Kidney (tissue), 14 donors: ENCODE data around the gene PRKCE. TPM values are rescaled to one million over a fixed set of nuclear protein-coding genes. Genes with fewer than 3 reads are reported as not detected.
A peak's percentile ranks its signal among the peaks of the same experiment; 100 is the strongest.

Experiments used
- DNase-seq, 5 donors: peaks; one replicate each; pipeline ENCODE4 v3.0.0-alpha.2; 2013 to 2020
- FAIRE-seq: peaks from 2 replicates; lab custom pipeline; 2012; peaks lifted over from hg19 to GRCh38; lab: Jason Lieb, UNC
- H3K27ac ChIP-seq, 2 donors: one replicate each; pipeline ENCODE4 v1.7.0; 2013; ENCODE audit warnings: low read depth in 2 of 2, low read length in 2 of 2, inconsistent platforms in 1 of 2
- H3K27me3 ChIP-seq: one replicate; pipeline ENCODE4 v1.7.1; 2013; ENCODE audit warnings: low read length, inconsistent platforms; ENCODE audit not compliant: control insufficient read depth, insufficient read depth
- H3K36me3 ChIP-seq, 3 donors: one replicate each; pipeline versions ENCODE4 v1.7.0 to v1.7.1; 2013; ENCODE audit warnings: low read length in 3 of 3, control low read depth in 1 of 3, inconsistent platforms in 1 of 3; ENCODE audit not compliant: insufficient read depth in 3 of 3, control insufficient read depth in 2 of 3
- H3K4me1 ChIP-seq, 3 donors: one replicate each; pipeline versions ENCODE4 v1.7.0 to v1.7.1; 2013; ENCODE audit warnings: low read length in 3 of 3, inconsistent platforms in 1 of 3, low read depth in 1 of 3; ENCODE audit not compliant: control insufficient read depth in 2 of 3, insufficient read depth in 2 of 3
- H3K4me3 ChIP-seq, 3 donors: one replicate each; pipeline versions ENCODE4 v1.7.0 to v1.8.1; 2013; ENCODE audit warnings: low read length in 3 of 3, control low read depth in 1 of 3, inconsistent platforms in 1 of 3
- H3K9ac ChIP-seq, 3 donors: one replicate each; pipeline versions ENCODE4 v1.7.0 to v1.7.1; 2013; ENCODE audit warnings: low read length in 3 of 3, control low read depth in 1 of 3, inconsistent platforms in 1 of 3
- H3K9me3 ChIP-seq, 3 donors: one replicate each; pipeline versions ENCODE4 v1.7.0 to v1.7.1; 2013; ENCODE audit warnings: low read length in 3 of 3, control low read depth in 1 of 3, inconsistent platforms in 1 of 3; ENCODE audit not compliant: control insufficient read depth in 2 of 3, insufficient read depth in 1 of 3
- intact Hi-C: fragments of 100-400 bp; cut with DNase I; formaldehyde crosslinking; loops from one replicate; pipeline ENCODE4 v1.11.1; 2022
- polyA plus RNA-seq: library from polyadenylated mRNA; stranded (reverse); fragments of 350-450 nt; fragmentation: Illumina TruSeq; extraction: RNeasy Lipid Tissue Mini Kit (QIAGEN cat#74804); gene quantifications from one replicate; pipeline ENCODE4 v1.2.3, GENCODE V29; 2014; ENCODE audit warnings: low read depth, low replicate concordance; ENCODE audit not compliant: insufficient read depth
- total RNA-seq: library from RNA; stranded (reverse); fragmentation: NEBNext Ultra II Directional; extraction: Animal tissue kit (Norgen Biotek cat#: 25700); gene quantifications from one replicate; pipeline ENCODE4 v1.2.1, GENCODE V29; 2021
- TF ChIP-seq, protein P1 (sequence below): IDR thresholded peaks from 3 replicates; pipeline ENCODE4 v1.5.1; 2012; ENCODE audit warnings: mild to moderate bottlenecking, moderate library complexity, borderline replicate concordance; ENCODE audit not compliant: insufficient read depth; ENCODE audit errors: extremely low read depth
- donor health status: control.
- donor health status: control.
- donor health status: control.
- donor health status: control.
- donor health status: control.
- donor health status: DM: yes; HTN: yes; CAD: no.
- donor health status: Normal renal cell carcinoma (clear cell type).

The PRKCE gene
- total and polyA plus RNA-seq, 2 donors from 2014 or later = 11.1 to 27.3 TPM

DNA sequence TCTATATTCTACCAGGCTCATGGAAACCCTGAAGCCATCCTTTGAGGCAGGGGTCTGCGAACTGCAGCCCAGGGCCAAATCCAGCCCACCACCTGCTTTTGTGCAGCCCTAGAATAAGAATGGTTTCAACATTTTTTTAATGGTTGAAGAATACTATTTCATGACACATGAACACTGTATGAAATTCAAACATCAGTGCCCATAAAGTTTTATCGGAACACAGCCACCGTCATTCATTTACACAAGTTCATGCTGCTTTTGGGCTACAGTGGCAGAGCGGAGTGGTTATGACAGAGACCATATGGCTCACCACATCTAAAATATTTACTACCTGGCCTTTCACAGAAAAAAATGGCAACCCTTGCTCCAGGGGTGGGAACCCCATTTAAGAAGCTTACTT is 521.6 kb downstream of the PRKCE start:
- H3K27me3 ChIP-seq = no peaks in the 10 kb centered on the region
- no peak overlapping the region for H3K4me3 ChIP-seq
- TF ChIP-seq, protein P1, sequence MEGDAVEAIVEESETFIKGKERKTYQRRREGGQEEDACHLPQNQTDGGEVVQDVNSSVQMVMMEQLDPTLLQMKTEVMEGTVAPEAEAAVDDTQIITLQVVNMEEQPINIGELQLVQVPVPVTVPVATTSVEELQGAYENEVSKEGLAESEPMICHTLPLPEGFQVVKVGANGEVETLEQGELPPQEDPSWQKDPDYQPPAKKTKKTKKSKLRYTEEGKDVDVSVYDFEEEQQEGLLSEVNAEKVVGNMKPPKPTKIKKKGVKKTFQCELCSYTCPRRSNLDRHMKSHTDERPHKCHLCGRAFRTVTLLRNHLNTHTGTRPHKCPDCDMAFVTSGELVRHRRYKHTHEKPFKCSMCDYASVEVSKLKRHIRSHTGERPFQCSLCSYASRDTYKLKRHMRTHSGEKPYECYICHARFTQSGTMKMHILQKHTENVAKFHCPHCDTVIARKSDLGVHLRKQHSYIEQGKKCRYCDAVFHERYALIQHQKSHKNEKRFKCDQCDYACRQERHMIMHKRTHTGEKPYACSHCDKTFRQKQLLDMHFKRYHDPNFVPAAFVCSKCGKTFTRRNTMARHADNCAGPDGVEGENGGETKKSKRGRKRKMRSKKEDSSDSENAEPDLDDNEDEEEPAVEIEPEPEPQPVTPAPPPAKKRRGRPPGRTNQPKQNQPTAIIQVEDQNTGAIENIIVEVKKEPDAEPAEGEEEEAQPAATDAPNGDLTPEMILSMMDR = no peak
- no peaks in the 10 kb centered on the region for H3K36me3 ChIP-seq
- H3K9ac ChIP-seq = no peak overlapping the region
- intact Hi-C loops = no loop called here
- no peak overlapping the region for H3K27ac ChIP-seq
- no peaks in the 10 kb centered on the region for H3K4me1 ChIP-seq
- FAIRE-seq (no peak), DNase-seq (peak in 1 of 5 donors; percentile 8)
- H3K9me3 ChIP-seq = no peaks in the 10 kb centered on the region

DNA sequence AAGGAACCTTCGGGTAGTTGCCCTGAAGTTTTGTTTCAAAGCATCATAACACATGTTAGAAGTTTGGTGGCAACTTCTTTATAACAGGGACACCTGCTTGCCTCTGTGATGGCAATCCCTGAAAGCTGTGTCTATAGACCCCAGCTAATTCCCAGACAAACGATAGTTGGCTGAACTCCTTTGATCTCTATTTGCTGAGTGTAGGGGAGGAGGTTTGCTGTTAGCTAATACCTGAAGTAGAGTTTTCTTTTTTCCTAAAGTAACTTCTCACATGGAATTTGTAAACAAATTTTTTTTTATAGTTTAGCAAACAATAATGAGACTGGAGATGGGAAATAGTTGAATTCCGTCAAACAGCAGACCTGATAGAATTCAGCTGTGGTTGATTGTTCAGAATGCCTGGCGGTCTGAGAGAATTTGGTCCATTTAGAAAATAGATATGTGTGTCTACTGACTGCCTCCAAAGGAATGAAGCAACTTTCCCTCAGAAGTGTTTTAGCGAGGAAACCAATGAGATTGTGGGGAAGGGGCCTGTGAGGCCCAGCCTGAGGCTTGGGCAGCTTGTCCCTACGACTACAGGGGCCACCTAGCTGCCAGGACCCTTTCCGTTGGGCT is 522.3 kb downstream of the PRKCE start:
- no peaks in the 10 kb centered on the region for H3K9me3 ChIP-seq
- no peak overlapping the region for H3K4me3 ChIP-seq
- DNase-seq (peak in 2 of 5 donors; percentile 30 to 36), FAIRE-seq (no peak)
- no peaks in the 10 kb centered on the region for H3K27me3 ChIP-seq
- intact Hi-C loops = no loop called here
- H3K9ac ChIP-seq = no peak overlapping the region
- no peak overlapping the region for H3K27ac ChIP-seq
- TF ChIP-seq, protein P1 = no peak
- no peaks in the 10 kb centered on the region for H3K36me3 ChIP-seq
- H3K4me1 ChIP-seq = peaks cover 0 to under 1% (median 0%) of the 10 kb centered on the region in 3 donors

DNA sequence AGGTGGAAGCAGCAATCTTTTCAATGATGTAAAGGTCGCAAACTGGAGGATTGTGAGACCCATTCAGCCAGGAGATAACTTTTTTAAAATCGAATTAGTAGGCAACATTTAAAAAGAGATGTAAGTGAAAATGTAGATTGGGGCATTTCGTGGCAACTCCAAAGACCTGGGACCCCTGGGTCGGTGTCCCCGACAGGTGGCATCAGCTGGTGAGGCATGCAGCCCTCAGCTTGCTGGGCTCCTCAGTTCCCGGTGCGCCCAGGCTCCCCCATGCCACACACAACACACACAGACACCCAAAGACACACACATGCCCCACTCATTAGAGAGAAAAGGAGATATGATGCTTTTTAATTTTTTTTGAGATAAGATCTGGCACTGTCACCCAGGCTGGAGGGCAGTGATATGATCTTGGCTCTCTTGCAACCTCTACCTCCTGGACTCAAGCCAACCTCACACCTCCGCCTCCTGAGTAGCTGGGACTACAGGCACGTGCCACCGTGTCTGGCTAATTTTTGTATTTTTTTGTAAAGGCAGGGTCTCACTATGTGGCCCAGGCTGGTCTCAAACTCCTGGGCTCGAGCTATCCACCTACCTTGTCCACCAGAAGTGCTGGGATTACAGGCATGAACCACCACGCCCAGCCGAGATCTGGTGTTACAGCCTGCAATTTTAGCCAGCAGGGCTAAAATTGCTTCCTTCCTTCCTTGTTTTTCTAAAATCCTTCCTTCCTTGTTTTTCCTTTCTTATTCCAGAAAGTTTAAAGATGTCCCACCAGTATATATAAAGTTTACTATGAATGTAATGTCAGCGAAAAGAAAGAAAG is 523.1 kb downstream of the PRKCE start:
- Histone ChIP-seq H3K27ac (no peak overlapping the region), H3K27me3 (no peaks in the 10 kb centered on the region), H3K4me1 (peaks cover 3 to 7% (median 6%) of the 10 kb centered on the region in 3 donors), H3K36me3 (no peaks in the 10 kb centered on the region), H3K4me3 (no peak overlapping the region), H3K9me3 (no peaks in the 10 kb centered on the region), H3K9ac (no peak overlapping the region)
- TF ChIP-seq, protein P1 = no peak
- peak in 1 of 5 donors; percentile 46 for DNase-seq
- FAIRE-seq = no peak
- intact Hi-C loops = no loop called here
